Mesendoderm (in vitro differentiated cells): Measurements from ENCODE around the gene SI. TPM values are rescaled to one million over a fixed set of nuclear protein-coding genes. Genes with fewer than 3 reads are reported as not detected.

Experiments used
- DNase-seq: peaks from one replicate; pipeline ENCODE4 v3.0.0; 2013
- H2AK5ac ChIP-seq: 2 replicates; pipeline ENCODE4 v1.6.1; 2013; ENCODE audit warnings: low read length, inconsistent platforms
- H2BK120ac ChIP-seq: 2 replicates; pipeline ENCODE4 v1.6.1; 2013; ENCODE audit warnings: low read depth, mild to moderate bottlenecking, low read length, moderate library complexity, mixed read lengths
- H2BK15ac ChIP-seq: replicated peaks from 2 replicates; pipeline ENCODE4 v1.6.1; 2013; ENCODE audit warnings: low read depth, mild to moderate bottlenecking, moderate library complexity
- H2BK5ac ChIP-seq: 2 replicates; pipeline ENCODE4 v1.6.1; 2013; ENCODE audit warnings: low read length, inconsistent platforms
- H3K18ac ChIP-seq: 2 replicates; pipeline ENCODE4 v1.6.1; 2013; ENCODE audit warnings: mild to moderate bottlenecking, low read length, mixed read lengths
- H3K23ac ChIP-seq: one replicate; pipeline ENCODE4 v1.6.1; 2013; ENCODE audit warnings: low read length
- H3K27ac ChIP-seq: 2 replicates; pipeline ENCODE4 v1.5.1; 2013; ENCODE audit warnings: low read depth, mild to moderate bottlenecking, inconsistent platforms, low read length, moderate library complexity
- H3K27me3 ChIP-seq: 2 replicates; pipeline ENCODE4 v1.6.1; 2013; ENCODE audit warnings: low read length, control low read depth, mild to moderate bottlenecking, inconsistent platforms; ENCODE audit not compliant: insufficient read depth, poor library complexity
- H3K36me3 ChIP-seq: 2 replicates; pipeline ENCODE4 v1.6.1; 2013; ENCODE audit warnings: low read length, inconsistent platforms; ENCODE audit not compliant: control insufficient read depth, insufficient read depth
- H3K4ac ChIP-seq: one replicate; pipeline ENCODE4 v1.6.1; 2013; ENCODE audit warnings: low read depth, mild to moderate bottlenecking, low read length, moderate library complexity
- H3K4me1 ChIP-seq: 2 replicates; pipeline ENCODE4 v1.6.1; 2013; ENCODE audit warnings: low read depth, low read length, inconsistent platforms; ENCODE audit not compliant: control insufficient read depth
- H3K4me2 ChIP-seq: 2 replicates; pipeline ENCODE4 v1.6.1; 2013; ENCODE audit warnings: low read length
- H3K4me3 ChIP-seq: 2 replicates; pipeline ENCODE4 v1.5.1; 2013; ENCODE audit warnings: mild to moderate bottlenecking, low read length
- H3K56ac ChIP-seq: one replicate; pipeline ENCODE4 v1.6.1; 2013; ENCODE audit warnings: low read length
- H3K79me1 ChIP-seq: 2 replicates; pipeline ENCODE4 v1.6.1; 2013; ENCODE audit warnings: low read length, inconsistent platforms
- H3K79me2 ChIP-seq: 2 replicates; pipeline ENCODE4 v1.6.1; 2013; ENCODE audit warnings: mild to moderate bottlenecking, low read length; ENCODE audit not compliant: control insufficient read depth, insufficient read depth
- H3K9ac ChIP-seq: 2 replicates; pipeline ENCODE4 v1.6.1; 2013; ENCODE audit warnings: low read length, inconsistent platforms
- H4K5ac ChIP-seq: one replicate; pipeline ENCODE4 v1.6.1; 2013; ENCODE audit warnings: low read length
- H4K8ac ChIP-seq: one replicate; pipeline ENCODE4 v1.6.1; 2013; ENCODE audit warnings: low read depth, mild to moderate bottlenecking, control low read depth, low read length, moderate library complexity
- WGBS: extraction: QIAGEN DNeasy Blood & Tissue Kit; methylation state at CpG from one replicate; pipeline ENCODE4 v1.1.7; 2013; ENCODE audit warnings: low lambda C conversion rate, missing lambda C conversion rate; ENCODE audit not compliant: insufficient coverage; ENCODE audit errors: extremely low coverage; 5-methylcytosine and 5-hydroxymethylcytosine counted together
- polyA plus RNA-seq, 2 experiments: library from polyadenylated mRNA; stranded (reverse); fragments of 200-250 nt; gene quantifications; one replicate each; pipeline ENCODE4 v1.2.3, GENCODE V29; 2013

The SI gene
- polyA plus RNA-seq (2013, experiment 1 of 2), result not detected
- not detected for polyA plus RNA-seq (2013, experiment 2 of 2)

- Histone ChIP-seq H3K4me2 (no peak within 1 kb of the TSS), H3K79me1 (no peaks in the 10 kb centered on the region), H3K36me3 (no peaks in the 10 kb centered on the region), H3K4me3 (no peak within 1 kb of the TSS), H2AK5ac (no peak within 1 kb of the TSS), H2BK15ac (no peak within 1 kb of the TSS), H2BK5ac (no peak within 1 kb of the TSS), H3K4ac (no peak within 1 kb of the TSS), H3K9ac (no peak within 1 kb of the TSS), H3K23ac (no peak within 1 kb of the TSS), H3K27me3 (no peaks in the 10 kb centered on the region), H3K27ac (no peak within 1 kb of the TSS), H3K79me2 (no peaks in the 10 kb centered on the region), H2BK120ac (no peak within 1 kb of the TSS), H3K56ac (no peak within 1 kb of the TSS), H4K8ac (no peak within 1 kb of the TSS), H3K18ac (no peak within 1 kb of the TSS), H4K5ac (no peak within 1 kb of the TSS), H3K4me1 (no peaks in the 10 kb centered on the region)
- DNase-seq, result no peak
These were observed at the start of gene SI for GRCh38 chr3:165078293-165078692. Gene SI, minus strand, starts transcription at chr3:165078496. Its CDS starts 2,484 bp downstream, at chr3:165076012.

- H4K5ac ChIP-seq, result no peak overlapping the region
- no peak overlapping the region for H3K4ac ChIP-seq
- no peaks in the 10 kb centered on the region for H3K4me1 ChIP-seq
- DNase-seq, result no peak
- H3K79me1 ChIP-seq, result no peaks in the 10 kb centered on the region
- H3K4me3 ChIP-seq, result no peak overlapping the region
- H3K56ac ChIP-seq, result no peak overlapping the region
- H3K79me2 ChIP-seq, result no peaks in the 10 kb centered on the region
- H3K23ac ChIP-seq, result no peak overlapping the region
- H2BK120ac ChIP-seq, result no peak overlapping the region
- H3K18ac ChIP-seq, result no peak overlapping the region
- H3K36me3 ChIP-seq, result no peaks in the 10 kb centered on the region
- H3K27me3 ChIP-seq, result no peaks in the 10 kb centered on the region
- no peak overlapping the region for H2BK5ac ChIP-seq
- no peak overlapping the region for H2AK5ac ChIP-seq
- H3K4me2 ChIP-seq, result no peak overlapping the region
- H3K9ac ChIP-seq, result no peak overlapping the region
- no peak overlapping the region for H4K8ac ChIP-seq
- H3K27ac ChIP-seq, result no peak overlapping the region
- no peak overlapping the region for H2BK15ac ChIP-seq
These were observed 47.5 kb upstream of the SI start for GRCh38 chr3:165125836-165126235.

- H3K56ac ChIP-seq, result no peak overlapping the region
- H2BK5ac ChIP-seq, result no peak overlapping the region
- no peak overlapping the region for H3K23ac ChIP-seq
- no peak overlapping the region for H3K27ac ChIP-seq
- no peak overlapping the region for H2BK120ac ChIP-seq
- no peak overlapping the region for H4K8ac ChIP-seq
- no peaks in the 10 kb centered on the region for H3K36me3 ChIP-seq
- H3K9ac ChIP-seq, result no peak overlapping the region
- no CpG with 5 or more reads among the region's 1 CpG for WGBS
- H3K79me1 ChIP-seq, result no peaks in the 10 kb centered on the region
- H3K18ac ChIP-seq, result no peak overlapping the region
- no peaks in the 10 kb centered on the region for H3K4me1 ChIP-seq
- no peak overlapping the region for H3K4me3 ChIP-seq
- H3K4me2 ChIP-seq, result no peak overlapping the region
- no peak overlapping the region for H4K5ac ChIP-seq
- H3K27me3 ChIP-seq, result no peaks in the 10 kb centered on the region
- DNase-seq, result no peak
- H3K79me2 ChIP-seq, result no peaks in the 10 kb centered on the region
- H2AK5ac ChIP-seq, result no peak overlapping the region
- no peak overlapping the region for H3K4ac ChIP-seq
- no peak overlapping the region for H2BK15ac ChIP-seq
These were observed 33.1 kb upstream of the SI start for GRCh38 chr3:165111401-165111800.

GRCh38 chr3:165103616-165104015, 25.3 kb upstream of the SI start:
- H3K79me1 ChIP-seq, result no peaks in the 10 kb centered on the region
- no peak overlapping the region for H3K9ac ChIP-seq
- no peak for DNase-seq
- no peak overlapping the region for H3K56ac ChIP-seq
- no CpG with 5 or more reads among the region's 1 CpG for WGBS
- H3K18ac ChIP-seq, result no peak overlapping the region
- no peak overlapping the region for H3K23ac ChIP-seq
- H3K4me1 ChIP-seq, result no peaks in the 10 kb centered on the region
- no peaks in the 10 kb centered on the region for H3K36me3 ChIP-seq
- no peak overlapping the region for H2BK5ac ChIP-seq
- no peak overlapping the region for H3K4ac ChIP-seq
- H4K8ac ChIP-seq, result no peak overlapping the region
- H4K5ac ChIP-seq, result no peak overlapping the region
- no peak overlapping the region for H2BK15ac ChIP-seq
- H3K79me2 ChIP-seq, result no peaks in the 10 kb centered on the region
- no peak overlapping the region for H3K27ac ChIP-seq
- H3K4me3 ChIP-seq, result no peak overlapping the region
- no peak overlapping the region for H2BK120ac ChIP-seq
- H2AK5ac ChIP-seq, result no peak overlapping the region
- H3K4me2 ChIP-seq, result no peak overlapping the region
- H3K27me3 ChIP-seq, result no peaks in the 10 kb centered on the region

- Histone ChIP-seq H3K4me2 (no peak overlapping the region), H3K18ac (no peak overlapping the region), H3K9ac (no peak overlapping the region), H3K27me3 (no peaks in the 10 kb centered on the region), H2BK120ac (no peak overlapping the region), H4K5ac (no peak overlapping the region), H3K36me3 (no peaks in the 10 kb centered on the region), H2AK5ac (no peak overlapping the region), H2BK5ac (no peak overlapping the region), H2BK15ac (no peak overlapping the region), H3K4me1 (no peaks in the 10 kb centered on the region), H4K8ac (no peak overlapping the region), H3K23ac (no peak overlapping the region), H3K4ac (no peak overlapping the region), H3K79me2 (no peaks in the 10 kb centered on the region), H3K4me3 (no peak overlapping the region), H3K56ac (no peak overlapping the region), H3K79me1 (no peaks in the 10 kb centered on the region), H3K27ac (no peak overlapping the region)
- DNase-seq, result no peak
These were observed 4.4 kb upstream of the SI start for GRCh38 chr3:165082650-165083049.

- DNase-seq, result no peak
- Histone ChIP-seq H3K4me2 (no peak overlapping the region), H4K8ac (no peak overlapping the region), H3K4me3 (no peak overlapping the region), H4K5ac (no peak overlapping the region), H3K27me3 (no peaks in the 10 kb centered on the region), H2AK5ac (no peak overlapping the region), H3K18ac (no peak overlapping the region), H3K23ac (no peak overlapping the region), H2BK5ac (no peak overlapping the region), H3K56ac (no peak overlapping the region), H3K4me1 (no peaks in the 10 kb centered on the region), H3K27ac (no peak overlapping the region), H2BK15ac (no peak overlapping the region), H3K36me3 (no peaks in the 10 kb centered on the region), H3K79me2 (no peaks in the 10 kb centered on the region), H3K9ac (no peak overlapping the region), H3K79me1 (no peaks in the 10 kb centered on the region), H2BK120ac (no peak overlapping the region), H3K4ac (no peak overlapping the region)
- no CpG with 5 or more reads among the region's 1 CpG for WGBS
These were observed 2.9 kb upstream of the SI start for GRCh38 chr3:165081183-165081582.
